Measurements from ENCODE around the gene HDGF.

DNA sequence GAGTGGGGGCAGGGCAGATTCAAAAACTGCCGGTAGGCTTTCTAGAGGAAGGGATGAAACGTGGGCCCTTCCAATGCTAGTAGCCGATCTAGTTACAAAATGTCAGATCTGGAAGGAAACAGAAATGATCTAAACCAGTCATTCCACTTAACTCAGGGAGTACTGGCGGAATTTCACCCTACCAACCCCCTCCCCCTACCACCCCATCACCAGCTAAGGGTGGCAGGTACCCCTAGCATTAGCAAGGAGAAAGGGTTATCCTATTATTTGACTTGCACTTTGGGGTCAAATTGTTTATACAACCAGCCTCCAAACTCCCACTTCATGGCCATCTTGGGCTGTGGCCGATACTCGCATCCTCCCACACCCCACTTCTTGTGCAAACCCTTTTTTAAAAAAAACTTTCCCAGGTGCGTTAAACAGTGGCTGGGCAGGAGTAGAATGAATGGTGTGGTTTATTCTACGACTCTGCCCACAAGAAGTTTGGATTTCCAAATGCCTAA is 9.9 kb downstream of the HDGF start:
- TF ChIP-seq CTCF (IDR thresholded peaks at IDR 0.05; ENCODE audit: low read length) (no peak), EZH2 (IDR thresholded peaks at IDR 0.05; ENCODE audit: borderline replicate concordance, low read length) (no peak)
